GM19455 (cell line): Measurements from ENCODE around the gene CNDP2.

Experiments
- ATAC-seq: cut with Tn5 transposase; IDR thresholded peaks from one replicate; pipeline ENCODE4 v1.9.1; 2021; ENCODE audit not compliant: unreplicated experiment

Gene CNDP2

DNA sequence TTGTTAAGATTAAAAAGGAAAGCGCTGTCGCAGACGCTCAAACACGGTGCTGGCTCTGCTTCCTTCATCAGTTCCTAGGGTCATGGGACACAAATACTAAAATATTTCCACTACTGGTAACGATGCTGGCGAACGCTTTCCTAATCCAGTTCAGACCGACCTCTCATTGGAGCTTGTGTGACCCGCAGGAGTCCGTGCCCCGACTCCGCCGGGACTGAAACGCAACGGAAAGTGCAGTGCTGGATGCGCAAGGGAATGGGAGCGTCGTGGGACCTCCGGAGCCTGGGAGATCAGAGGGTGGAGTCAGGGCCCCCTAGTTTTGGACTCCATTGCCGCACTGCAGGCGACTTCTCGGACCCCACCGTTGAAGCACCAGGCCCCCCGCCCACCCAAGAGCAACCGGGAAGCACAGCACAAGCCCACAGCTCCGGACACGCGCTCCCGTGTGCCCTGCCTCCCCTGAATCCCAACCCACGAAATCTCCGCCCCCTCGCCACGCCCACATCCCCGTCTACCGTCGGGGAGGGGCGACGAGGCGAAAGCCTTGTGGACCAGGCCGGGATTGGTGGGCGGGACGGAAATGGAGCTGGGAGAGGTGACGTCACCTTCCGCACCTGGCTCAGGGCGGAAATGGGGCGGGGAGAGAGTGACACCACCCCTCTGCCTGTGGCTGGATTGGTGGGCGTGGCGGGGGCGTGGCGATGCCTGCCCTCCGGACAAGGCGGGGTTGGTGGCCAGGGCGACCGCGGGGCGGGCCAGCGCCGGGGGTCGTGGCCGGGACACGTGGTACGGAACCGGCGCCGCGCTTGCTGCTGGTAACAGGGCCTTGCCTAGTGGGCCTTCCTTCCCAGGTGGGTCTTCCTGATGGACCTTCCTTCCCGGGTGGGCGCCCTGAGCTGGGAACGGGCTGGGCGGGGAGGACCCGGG lies at the start of gene CNDP2:
Gene CNDP2 (plus strand): TSS at position 783 of the 927 bp plus-strand sequence. CDS start 3,611 bp downstream, outside the sequence.
- ATAC-seq, result peak; percentile 72

DNA sequence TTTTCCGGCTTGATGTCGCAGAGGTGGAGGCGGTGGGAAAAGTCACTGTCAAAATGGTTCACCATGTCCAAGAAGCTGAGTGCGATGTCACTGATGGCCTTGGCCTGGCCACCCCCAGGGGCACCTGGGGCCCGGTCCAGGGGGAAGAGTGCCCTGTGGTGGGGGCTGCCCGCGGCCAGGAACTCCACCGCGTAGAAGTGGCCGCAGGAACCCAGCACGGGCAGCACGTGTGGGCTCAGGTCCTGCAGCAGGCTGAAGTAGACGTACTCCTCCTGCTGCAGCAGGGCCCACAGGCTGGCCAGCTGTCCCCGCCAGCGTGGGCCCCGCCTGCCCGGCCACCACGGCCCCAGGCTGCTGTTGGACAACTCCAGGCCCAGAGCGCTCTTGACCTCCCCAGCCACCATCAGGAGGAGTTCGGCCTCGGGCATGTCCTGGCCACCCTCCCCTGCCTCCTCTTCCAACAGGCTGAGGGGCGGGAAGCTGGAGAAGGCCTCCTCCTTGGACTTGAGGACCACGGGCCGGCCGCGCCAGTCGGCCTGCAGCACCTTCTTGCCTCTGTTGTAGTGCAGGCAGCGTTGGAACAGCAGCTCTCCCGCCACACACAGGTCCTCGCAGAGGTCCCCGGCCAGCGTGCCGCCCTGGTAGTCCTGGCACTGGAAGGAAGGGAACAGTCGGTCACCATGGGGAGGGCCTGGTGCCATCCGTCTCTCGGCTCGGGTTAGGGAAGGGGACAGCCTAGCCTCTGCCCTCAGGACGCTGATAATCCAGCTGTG lies 49.3 kb upstream of the CNDP2 start:
- ATAC-seq, result no peak

DNA sequence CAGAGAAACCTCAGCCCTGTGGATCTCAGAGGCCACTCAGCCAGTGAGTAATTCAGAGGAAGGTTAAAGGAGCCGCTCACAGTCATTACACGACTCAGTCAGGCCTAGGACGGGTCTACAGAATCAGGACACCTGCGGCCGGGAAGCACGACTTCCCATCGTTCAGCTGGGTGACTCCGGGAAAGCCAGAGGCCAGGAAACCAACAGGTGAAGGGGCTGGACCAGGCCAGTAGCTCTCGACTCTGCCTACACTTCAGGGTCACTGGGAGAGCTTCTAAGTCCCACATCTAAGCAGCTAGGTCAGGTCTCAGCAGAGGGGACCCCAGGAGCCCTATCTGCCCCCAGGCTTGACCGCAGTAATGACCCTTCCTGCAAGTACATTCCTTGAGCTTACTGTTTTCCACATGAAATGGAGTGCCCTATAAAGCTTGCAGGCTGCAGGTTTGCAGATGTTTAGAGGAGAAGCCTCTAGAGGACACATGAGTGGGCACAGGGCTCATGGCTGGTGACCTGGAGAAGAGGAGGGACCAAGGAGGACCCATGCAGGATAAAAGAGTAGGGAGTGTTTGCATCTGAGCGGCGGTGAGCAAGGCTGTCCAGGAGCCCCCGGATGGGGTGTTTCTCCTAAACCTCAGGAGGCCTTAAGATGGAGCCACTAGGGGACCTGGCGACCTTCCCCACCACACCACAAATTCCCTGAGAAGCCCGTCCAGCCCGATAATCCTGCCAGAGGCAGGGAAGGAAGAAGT lies 48.6 kb upstream of the CNDP2 start:
- no peak for ATAC-seq

DNA sequence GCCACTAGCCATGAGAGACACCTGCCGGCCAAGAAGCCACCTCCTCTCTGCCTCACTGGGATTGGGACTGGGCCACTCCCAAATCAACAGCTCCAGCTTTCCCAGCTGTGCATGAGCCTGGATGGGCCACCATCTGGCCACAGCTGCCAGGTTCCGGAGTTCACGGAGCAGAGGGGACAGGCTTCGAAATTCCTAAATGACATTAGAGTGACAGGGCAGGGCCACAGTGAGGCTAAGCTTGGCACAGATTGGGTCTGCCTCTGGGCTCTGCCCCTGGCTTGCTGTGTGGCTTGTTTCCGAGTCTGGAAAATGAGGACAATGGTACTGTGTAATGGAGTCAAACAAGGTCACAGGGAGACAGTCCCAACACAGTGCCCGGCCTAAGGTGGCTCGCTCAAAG lies 45.5 kb upstream of the CNDP2 start:
- ATAC-seq, result no peak

DNA sequence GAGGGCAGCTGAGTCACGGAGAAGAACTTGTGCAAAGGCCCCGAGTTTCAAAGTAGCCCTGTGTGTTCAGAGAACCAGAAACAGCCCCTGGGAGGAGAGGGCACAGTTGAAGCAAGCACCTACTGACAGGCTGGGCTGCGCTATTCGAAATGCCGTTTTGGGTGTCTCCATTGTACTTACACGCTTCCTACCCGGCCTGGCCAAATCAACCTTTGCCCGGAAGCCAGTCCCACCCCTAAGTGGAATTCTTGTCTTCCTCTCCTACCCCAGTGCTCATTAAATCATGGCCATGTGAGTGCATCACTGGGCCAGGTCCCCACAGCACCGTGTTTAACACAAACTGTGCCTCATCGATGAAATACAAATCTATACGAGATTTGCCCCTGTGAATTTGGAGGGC lies 45.0 kb upstream of the CNDP2 start:
- no peak for ATAC-seq

DNA sequence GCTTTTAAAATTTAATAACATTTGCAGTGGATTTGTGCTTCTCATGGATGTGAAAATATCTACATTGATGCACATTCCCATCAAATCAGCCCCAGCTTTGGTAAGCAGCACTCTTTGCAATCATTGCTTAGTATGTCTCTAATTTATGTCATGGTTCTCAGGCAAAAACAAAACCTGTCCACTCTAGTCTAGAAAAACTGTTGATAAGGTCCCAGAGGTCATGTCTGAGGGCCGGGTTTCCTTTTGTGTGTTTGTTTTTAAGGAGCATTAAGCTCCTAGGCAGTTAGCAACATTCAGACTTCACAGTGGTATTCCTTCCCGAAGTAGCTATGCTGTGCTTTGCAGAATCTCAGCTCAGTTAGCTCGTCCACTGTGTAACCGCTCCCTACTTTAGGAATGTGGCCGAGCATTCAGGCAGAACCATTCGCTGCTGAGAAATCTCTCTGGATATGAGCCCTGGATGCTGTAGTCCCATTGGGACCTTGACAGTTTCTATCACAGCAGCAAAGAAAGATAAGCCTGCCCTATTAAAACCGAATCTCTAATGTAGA lies 43.1 kb upstream of the CNDP2 start:
- no peak for ATAC-seq

DNA sequence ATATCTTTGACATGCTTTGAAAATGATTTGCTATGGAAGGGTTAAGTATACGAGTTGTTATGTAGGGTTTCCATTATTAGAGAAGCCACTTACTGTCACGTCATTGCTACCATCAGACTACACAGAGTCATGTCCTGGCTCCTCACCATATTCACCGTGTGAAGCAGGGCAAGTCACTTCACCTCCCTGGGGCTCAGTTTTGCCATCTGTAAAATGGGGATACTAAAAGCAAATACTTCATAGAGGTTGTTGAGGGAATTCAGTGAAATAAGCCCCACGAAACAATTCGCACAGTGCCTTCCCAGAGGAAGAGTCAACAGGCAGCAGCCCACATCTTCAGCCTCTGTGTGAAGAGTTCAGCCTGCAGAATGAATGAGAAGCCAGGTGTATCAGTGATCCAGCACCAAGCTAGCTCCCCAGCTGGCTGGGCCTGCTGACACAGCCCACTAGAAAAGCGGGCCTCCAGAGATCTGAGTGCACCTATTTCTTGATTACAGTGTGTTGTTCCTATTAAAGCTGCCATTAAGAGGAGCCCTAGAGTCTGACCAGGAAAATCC lies 42.4 kb upstream of the CNDP2 start:
- ATAC-seq, result no peak

DNA sequence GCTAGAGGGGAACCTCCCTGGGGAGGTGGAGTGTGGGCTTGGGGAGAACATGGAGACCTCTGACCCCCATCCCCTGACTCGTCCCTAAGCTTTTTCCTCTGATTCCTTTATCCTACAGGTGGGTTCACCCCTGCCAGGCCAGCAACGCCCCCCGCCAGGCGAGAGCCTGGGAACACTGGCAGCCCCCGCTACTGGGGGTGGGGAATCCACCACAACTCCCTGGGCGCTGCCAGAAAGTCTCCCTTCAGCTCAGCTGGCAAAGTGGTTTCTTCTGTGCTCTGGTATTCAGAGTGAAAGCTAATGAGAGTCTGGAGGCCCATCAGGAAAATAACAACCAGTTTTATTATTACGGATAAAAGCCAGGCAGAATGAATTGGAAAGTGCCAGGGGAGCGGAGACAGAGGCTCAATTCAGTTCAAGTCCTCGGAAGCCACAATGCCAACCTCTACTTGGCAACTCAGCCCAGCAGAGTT lies 41.8 kb upstream of the CNDP2 start:
- no peak for ATAC-seq

DNA sequence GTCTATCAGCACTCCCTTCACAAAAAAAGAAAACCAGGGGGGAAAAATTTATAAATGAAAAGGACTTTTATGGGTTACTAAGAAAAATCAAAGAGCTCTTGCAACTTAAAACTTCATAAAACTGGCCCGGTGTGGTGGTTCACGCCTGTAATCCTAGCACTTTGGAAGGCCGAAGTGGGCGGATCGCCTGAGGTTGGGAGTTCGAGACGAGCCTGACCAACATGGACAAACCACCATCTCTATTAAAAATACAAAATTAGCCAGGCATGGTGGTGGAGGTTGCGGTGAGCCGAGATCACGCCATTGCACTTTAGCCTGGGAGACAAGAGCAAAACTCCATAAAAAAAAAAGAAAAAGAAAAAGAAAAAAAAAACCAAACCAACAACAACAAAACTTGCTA lies 40.8 kb upstream of the CNDP2 start:
- no peak for ATAC-seq

DNA sequence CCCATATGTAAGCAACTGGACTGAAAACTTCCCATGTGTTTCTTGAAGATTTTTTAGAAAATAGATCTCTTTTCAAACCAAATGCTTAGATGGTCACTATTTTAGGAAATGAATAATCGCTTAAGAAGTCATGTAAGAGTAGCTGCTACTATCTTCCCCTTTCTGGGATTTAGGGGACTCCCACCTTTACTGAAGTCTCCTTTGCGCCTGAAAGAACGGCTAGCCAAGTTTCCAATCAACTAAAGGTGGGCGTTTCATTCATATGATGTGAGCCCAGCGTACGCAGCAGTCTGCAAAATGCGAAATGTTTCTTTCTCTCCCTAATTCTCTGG lies 40.2 kb upstream of the CNDP2 start:
- ATAC-seq, result no peak

DNA sequence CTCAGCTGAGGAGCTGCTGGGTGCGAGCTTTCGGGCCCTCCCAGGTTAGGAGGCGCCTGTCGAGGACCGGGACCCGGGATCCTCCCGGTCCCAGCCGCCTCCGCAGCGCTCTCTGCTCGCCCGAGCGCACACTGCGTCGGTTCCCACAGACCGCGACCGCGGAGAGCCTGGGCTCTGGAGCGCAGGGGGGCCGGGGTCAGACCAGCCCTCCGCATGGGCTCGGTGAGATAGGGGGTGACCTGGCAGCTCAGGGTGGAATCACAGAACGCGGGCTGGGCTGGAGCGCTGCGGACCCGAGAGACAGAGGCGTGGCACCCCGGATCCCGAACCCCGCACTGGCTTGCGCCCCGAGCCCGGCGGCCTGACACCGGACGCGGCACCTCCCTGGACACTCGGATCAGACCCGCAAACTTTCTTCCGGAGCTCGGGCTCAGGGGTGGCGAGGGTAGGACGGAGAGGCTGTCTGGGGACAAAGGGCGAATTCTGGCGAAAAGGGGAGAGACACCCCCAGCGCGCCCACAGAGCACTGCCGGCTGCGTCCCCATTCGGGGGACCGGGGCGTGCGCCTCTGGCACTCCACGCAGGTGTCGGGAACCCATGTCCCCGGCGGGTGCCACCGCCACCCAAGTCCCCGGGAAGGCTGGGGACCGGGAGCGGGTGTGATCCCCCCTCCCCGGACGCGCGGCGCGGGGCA lies 39.7 kb upstream of the CNDP2 start:
- no peak for ATAC-seq

DNA sequence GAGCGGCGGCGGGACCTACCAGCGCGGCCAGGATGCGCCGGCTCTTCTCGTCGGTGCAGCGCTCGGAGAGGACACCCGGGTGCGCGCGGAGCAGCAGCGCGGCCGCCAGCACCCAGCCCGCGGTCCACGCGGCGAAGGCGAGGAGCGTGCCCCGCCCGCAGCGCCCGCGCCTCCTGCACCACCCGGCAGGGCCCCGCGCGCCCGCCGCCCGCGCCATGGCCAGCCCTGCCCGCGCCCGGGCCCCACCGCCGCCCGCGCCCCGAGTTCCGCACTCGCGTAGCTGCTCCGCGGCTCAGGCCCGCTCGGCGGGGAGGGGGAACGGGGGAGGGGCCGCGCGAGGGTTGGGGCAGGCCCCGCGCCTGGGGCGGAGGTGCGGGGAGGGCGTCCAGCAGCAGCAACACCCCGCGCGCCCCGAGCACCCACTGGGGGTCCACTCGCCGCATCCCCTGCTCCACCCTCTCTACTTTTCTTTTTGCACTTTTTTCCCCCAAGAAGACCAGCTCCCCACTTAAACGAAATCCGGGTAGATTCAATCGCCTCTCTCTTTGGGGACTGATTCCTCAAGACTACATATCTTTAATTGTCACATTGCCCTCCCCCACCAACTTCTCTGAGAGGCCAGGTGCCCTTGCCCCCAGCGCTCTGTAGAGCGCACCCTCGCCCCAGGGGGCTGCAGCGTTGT lies 39.0 kb upstream of the CNDP2 start, which contains the start of gene DIPK1C:
Gene DIPK1C (minus strand): TSS at position 266 of the 682 bp plus-strand sequence. CDS start 49 bp downstream, at position 217.
- no peak for ATAC-seq

DNA sequence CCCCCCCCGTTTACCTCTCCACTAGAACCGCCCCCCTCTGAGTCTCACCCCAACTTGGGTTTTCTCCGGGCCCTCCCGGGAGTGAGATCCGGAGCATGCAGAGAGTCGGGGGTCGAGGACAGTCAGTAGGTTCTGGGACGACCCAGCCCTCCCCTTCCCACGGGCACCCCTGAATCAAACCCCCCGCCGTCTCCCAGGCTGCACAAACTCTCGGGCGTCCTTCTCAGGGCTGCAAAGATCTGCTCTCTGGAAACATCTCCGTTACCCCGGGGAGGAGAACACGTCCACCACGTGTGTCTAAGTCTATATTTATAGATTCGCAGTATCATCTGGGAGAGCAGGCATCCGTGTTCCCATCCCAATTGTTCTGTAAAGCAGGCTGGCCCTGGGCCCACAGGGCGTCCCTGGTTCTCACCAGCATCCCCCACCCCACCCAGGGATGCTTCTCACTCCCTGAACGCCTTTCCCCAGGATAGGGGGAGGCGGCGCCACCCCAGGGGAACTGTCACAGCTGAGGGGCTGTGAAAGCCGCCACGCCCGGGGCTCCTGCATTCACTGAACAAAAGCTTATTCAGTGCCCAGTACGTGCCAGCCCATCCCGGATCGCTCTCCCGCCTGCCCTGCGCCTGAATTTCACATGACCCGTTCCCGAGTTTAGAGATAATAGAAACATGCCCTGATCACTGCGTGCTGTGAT lies 38.3 kb upstream of the CNDP2 start:
- no peak for ATAC-seq

DNA sequence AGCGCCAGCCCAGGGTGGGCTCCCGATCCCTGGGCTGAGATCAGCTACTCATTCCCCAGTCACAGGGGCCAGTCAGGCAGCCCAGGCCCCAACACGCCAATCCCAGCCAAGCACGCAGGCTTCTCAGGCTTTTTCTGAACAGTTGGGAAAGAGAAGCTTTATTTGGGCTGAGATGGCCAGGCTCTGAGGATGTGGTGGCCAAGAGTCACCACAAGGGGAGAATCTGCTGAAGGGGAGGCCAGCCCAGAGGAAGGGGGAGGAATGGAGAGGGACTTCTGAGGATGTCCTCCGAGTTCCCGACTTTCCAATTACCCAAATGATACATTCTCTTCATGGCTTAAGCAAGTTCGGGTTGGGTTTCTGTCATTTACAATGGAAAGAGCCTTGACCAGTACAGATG lies 36.3 kb upstream of the CNDP2 start:
- no peak for ATAC-seq

DNA sequence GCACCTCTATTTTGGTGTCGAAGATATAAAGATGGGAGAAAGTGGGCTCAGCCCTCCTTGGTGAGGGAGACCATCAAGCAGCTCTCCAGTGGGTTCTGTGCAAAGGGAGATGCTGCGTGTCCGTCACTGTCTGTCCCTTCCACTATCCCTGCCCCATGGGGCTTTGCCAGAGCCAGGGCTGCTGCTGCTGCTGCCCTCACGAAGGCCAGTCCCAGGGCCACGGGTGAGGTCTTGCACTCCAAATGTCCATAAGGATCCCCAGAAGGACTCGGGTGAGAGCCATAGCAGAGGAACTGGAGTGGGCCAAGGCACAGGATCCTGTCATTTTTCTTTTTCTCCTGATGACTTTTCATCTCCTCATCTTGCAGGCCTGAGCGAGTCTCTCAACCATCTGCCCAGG lies 35.3 kb upstream of the CNDP2 start:
- ATAC-seq, result no peak

DNA sequence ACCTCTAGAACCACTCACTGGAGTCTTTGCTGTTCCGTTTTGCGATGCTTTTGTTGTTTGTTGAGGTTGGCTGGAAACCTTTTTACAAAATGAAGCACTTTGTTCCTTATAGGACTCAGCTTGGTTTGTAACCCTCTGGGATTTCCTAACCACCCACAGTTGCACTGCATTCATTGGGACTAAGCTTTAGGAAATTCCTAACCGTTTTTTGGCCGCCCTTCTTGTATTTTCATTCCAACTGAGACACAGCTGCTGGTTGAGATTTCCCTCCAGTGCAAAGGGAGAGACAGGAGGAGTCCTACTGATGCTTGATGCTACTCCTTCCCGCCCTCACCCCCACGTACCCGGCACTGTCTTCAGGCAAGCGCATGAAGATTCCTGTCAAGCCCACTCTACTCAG lies 32.9 kb upstream of the CNDP2 start:
- ATAC-seq, result no peak

DNA sequence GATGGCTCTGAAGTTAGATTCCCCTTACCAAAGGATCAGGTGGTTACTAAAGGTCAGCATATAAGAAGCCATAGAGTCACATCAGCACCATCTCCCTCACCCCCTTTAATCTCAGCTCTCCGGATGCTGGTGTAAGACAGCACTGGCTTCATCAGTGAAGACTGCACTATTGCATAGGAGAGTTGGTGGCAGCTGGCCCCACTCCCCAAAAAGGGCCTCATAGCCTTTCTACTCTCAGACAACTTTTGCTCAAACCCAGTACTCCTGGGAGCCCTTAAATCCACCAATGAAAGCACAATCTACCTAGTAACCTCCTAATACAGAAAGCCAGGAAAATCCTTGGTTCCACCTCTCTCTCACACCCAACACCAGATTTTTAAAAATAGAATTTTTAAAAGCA lies 32.2 kb upstream of the CNDP2 start:
- ATAC-seq, result no peak

DNA sequence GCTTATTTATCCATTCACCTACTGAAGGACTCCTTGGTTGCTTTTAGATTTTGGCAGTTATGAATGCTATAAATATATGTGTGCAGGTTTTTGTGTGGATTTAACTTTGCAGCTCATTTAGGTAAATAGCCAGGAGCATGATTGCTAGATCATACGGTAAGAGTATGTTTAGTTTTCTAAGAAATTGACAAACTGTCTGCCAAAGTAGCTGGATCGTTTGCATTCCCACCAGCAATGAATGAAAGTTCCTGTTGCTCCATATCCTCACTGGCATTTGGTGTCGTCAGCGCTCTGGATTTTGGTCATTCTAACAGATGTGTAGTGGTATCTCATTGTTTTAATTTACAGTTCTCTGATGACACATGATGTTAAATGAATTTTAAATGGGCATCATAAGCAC lies 30.4 kb upstream of the CNDP2 start:
- no peak for ATAC-seq

DNA sequence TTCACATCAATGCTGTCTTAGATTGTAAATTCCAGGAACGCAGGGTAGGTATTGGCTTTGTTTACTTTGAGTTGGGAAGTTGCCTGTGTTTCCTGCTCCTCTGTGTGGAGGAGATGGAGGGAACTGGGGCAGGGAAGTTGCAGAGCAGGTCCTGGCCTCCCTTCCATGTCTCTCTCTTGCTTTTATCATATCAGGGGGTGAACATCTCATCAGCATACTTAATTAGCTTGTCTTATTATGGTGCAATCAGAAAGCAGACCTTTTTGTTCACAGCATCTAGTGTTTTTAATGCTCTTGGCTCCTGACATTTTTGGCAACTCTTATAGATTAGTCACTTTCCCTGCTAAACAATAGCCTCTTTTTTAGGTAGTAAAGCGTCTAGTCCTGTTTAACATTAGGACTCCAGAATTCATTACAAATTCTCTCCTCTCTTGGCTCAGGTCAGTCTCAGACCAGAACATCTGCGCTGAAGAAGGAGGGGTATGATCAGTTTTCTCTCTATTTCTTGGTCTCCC lies 27.6 kb upstream of the CNDP2 start:
- ATAC-seq, result no peak
